H1 (cell line): ENCODE measurements around the gene NFAM1. TPM values are rescaled to one million over a fixed set of nuclear protein-coding genes. Genes with fewer than 3 reads are reported as not detected.

Source experiments
- CTCF ChIA-PET: fragments of 300-600 bp; sonication (Branson Sonifier 250); formaldehyde crosslinking; loops from one replicate; lab custom pipeline; 2021; ENCODE audit not compliant: partially characterized antibody; lab: Charles Lee
- POLR2A ChIA-PET: fragments of 300-600 bp; sonication (Branson Sonifier 250); formaldehyde crosslinking; loops from one replicate; lab custom pipeline; 2021; ENCODE audit warnings: inconsistent platforms; ENCODE audit not compliant: partially characterized antibody; lab: Charles Lee
- DNase-seq, 2 experiments: peaks; one replicate each; pipeline versions ENCODE4 v3.0.0 to v3.0.0-alpha.2; 2010 to 2022; ENCODE audit warnings: low spot score in 2 of 2, low read depth in 1 of 2, mixed read lengths in 1 of 2
- FAIRE-seq: peaks from 2 replicates; lab custom pipeline; 2011; peaks lifted over from hg19 to GRCh38; lab: Jason Lieb, UNC
- H2AFZ ChIP-seq: 2 replicates; pipeline ENCODE4 v1.8.1; 2012; ENCODE audit warnings: low read length, inconsistent platforms
- H2AK5ac ChIP-seq: 2 replicates; pipeline ENCODE4 v1.6.1; 2013; ENCODE audit warnings: low read depth, low read length
- H2BK120ac ChIP-seq: replicated peaks from 2 replicates; pipeline ENCODE3; 2013; ENCODE audit warnings: low read depth, low read length, inconsistent platforms
- H2BK12ac ChIP-seq: 2 replicates; pipeline ENCODE4 v1.6.1; 2013; ENCODE audit warnings: low read depth, low read length
- H2BK15ac ChIP-seq: 2 replicates; pipeline ENCODE4 v1.6.1; 2013; ENCODE audit warnings: low read length
- H2BK20ac ChIP-seq: 2 replicates; pipeline ENCODE4 v1.6.1; 2013; ENCODE audit warnings: low read length
- H2BK5ac ChIP-seq: 2 replicates; pipeline ENCODE4 v1.6.1; 2013; ENCODE audit warnings: low read depth, low read length
- H3K14ac ChIP-seq: 2 replicates; pipeline ENCODE4 v1.6.1; 2013; ENCODE audit warnings: inconsistent platforms; ENCODE audit not compliant: insufficient read length
- H3K18ac ChIP-seq: 2 replicates; pipeline ENCODE4 v1.6.1; 2013; ENCODE audit warnings: low read length; ENCODE audit errors: extremely low read depth
- H3K23ac ChIP-seq: 2 replicates; pipeline ENCODE4 v1.6.1; 2013; ENCODE audit warnings: inconsistent platforms; ENCODE audit not compliant: insufficient read length
- H3K23me2 ChIP-seq: 2 replicates; pipeline ENCODE4 v1.6.1; 2013; ENCODE audit warnings: low read depth, low read length
- H3K27ac ChIP-seq: 2 replicates; pipeline ENCODE4 v1.6.1; 2011; ENCODE audit warnings: low read depth, low read length, inconsistent platforms
- H3K27me3 ChIP-seq, 4 experiments: replicated peaks in 1 of 4; 1 replicate in 1 of 4; 2 replicates in 3 of 4; pipeline versions ENCODE4 v1.6.1 to v1.8.1; 2011 to 2013; ENCODE audit warnings: low read length in 3 of 4, mild to moderate bottlenecking in 3 of 4, inconsistent platforms in 2 of 4, mixed read lengths in 2 of 4, moderate library complexity in 1 of 4; ENCODE audit not compliant: control insufficient read depth in 3 of 4, insufficient read depth in 3 of 4; ENCODE audit errors: extremely low read depth in 1 of 4
- H3K36me3 ChIP-seq, 4 experiments: 2 replicates each; pipeline versions ENCODE4 v1.6.1 to v1.8.1; 2011 to 2013; ENCODE audit warnings: mild to moderate bottlenecking in 4 of 4, low read length in 3 of 4, moderate library complexity in 2 of 4, control low read depth in 1 of 4, inconsistent platforms in 1 of 4; ENCODE audit not compliant: insufficient read depth in 4 of 4, control insufficient read depth in 2 of 4
- H3K4ac ChIP-seq: replicated peaks from 2 replicates; pipeline ENCODE3; 2013; ENCODE audit warnings: low read length, low read depth, mixed read lengths, inconsistent platforms; ENCODE audit not compliant: insufficient read length
- H3K4me1 ChIP-seq, 4 experiments: replicated peaks in 1 of 4; 1 replicate in 1 of 4; 2 replicates in 3 of 4; pipeline versions ENCODE4 v1.6.1 to v1.8.1; 2011 to 2013; ENCODE audit warnings: low read length in 3 of 4, inconsistent platforms in 2 of 4, mixed read lengths in 1 of 4; ENCODE audit not compliant: insufficient read depth in 4 of 4, control insufficient read depth in 3 of 4
- H3K4me2 ChIP-seq, 2 experiments: 2 replicates each; pipeline versions ENCODE4 v1.6.1 to v1.8.1; 2011 to 2013; ENCODE audit warnings: low read depth in 2 of 2, low read length in 2 of 2, control low read depth in 1 of 2, inconsistent platforms in 1 of 2, mild to moderate bottlenecking in 1 of 2; ENCODE audit not compliant: insufficient read depth in 1 of 2
- H3K4me3 ChIP-seq, 4 experiments: fragments of 200-600, 300-600 bp in 1 of 4; sonication (generic), shearing (Covaris generic), sonication (Bioruptor Twin) in 1 of 4; 2 replicates each; pipeline versions ENCODE4 v1.5.1 to v1.8.1; 2011 to 2016; ENCODE audit warnings: low read length in 4 of 4, low read depth in 3 of 4, control low read depth in 2 of 4, inconsistent platforms in 2 of 4, mild to moderate bottlenecking in 2 of 4, mixed read lengths in 1 of 4, moderate library complexity in 1 of 4; ENCODE audit not compliant: insufficient read depth in 2 of 4; ENCODE audit errors: extremely low read depth in 1 of 4
- H3K56ac ChIP-seq: replicated peaks from 2 replicates; pipeline ENCODE3; 2013; ENCODE audit warnings: low read depth, mild to moderate bottlenecking, mixed read lengths, low read length, inconsistent platforms; ENCODE audit not compliant: insufficient read length
- H3K79me1 ChIP-seq: 2 replicates; pipeline ENCODE4 v1.6.1; 2013; ENCODE audit warnings: low read depth, low read length, control low read depth
- H3K79me2 ChIP-seq, 2 experiments: 2 replicates each; pipeline versions ENCODE4 v1.6.1 to v1.8.1; 2012 to 2013; ENCODE audit warnings: low read length in 2 of 2, mild to moderate bottlenecking in 2 of 2, inconsistent platforms in 1 of 2; ENCODE audit not compliant: insufficient read depth in 2 of 2, control insufficient read depth in 1 of 2
- H3K9ac ChIP-seq, 4 experiments: replicated peaks in 1 of 4; 1 replicate in 1 of 4; 2 replicates in 3 of 4; pipeline versions ENCODE4 v1.6.1 to v1.8.1; 2011 to 2013; ENCODE audit warnings: low read depth in 3 of 4, low read length in 3 of 4, control low read depth in 2 of 4, mild to moderate bottlenecking in 2 of 4, moderate library complexity in 2 of 4, inconsistent platforms in 1 of 4; ENCODE audit errors: extremely low read depth in 1 of 4
- H3K9me3 ChIP-seq, 2 experiments: 2 replicates each; pipeline versions ENCODE4 v1.6.1 to v1.8.1; 2012 to 2013; ENCODE audit warnings: mild to moderate bottlenecking in 2 of 2, moderate library complexity in 2 of 2, control low read depth in 1 of 2, inconsistent platforms in 1 of 2, low read depth in 1 of 2, low read length in 1 of 2, mixed read lengths in 1 of 2; ENCODE audit not compliant: insufficient read depth in 2 of 2
- H4K20me1 ChIP-seq, 2 experiments: replicated peaks in 1 of 2; 2 replicates each; pipeline versions ENCODE3 to v1.8.1; 2011 to 2013; ENCODE audit warnings: inconsistent platforms in 2 of 2, low read length in 2 of 2, mild to moderate bottlenecking in 1 of 2; ENCODE audit not compliant: insufficient read depth in 2 of 2, control insufficient read depth in 1 of 2
- H4K5ac ChIP-seq: 2 replicates; pipeline ENCODE4 v1.6.1; 2013; ENCODE audit warnings: low read length, low read depth, mixed read lengths, inconsistent platforms; ENCODE audit not compliant: insufficient read length
- H4K8ac ChIP-seq: 2 replicates; pipeline ENCODE4 v1.8.0; 2013; ENCODE audit warnings: mild to moderate bottlenecking, moderate library complexity, low read length, inconsistent platforms; ENCODE audit not compliant: insufficient read depth; ENCODE audit errors: extremely low read depth
- H4K91ac ChIP-seq: replicated peaks from 2 replicates; pipeline ENCODE3; 2013; ENCODE audit warnings: low read length, mixed read lengths, inconsistent platforms; ENCODE audit not compliant: insufficient read length
- E2F6 ChIP-seq: IDR thresholded peaks from 2 replicates; pipeline ENCODE4 v1.6.1; 2012; ENCODE audit warnings: inconsistent platforms
- JUN ChIP-seq: IDR thresholded peaks from 2 replicates; pipeline ENCODE4 v1.6.1; 2011; ENCODE audit warnings: low read depth, mild to moderate bottlenecking, improper control_type of control experiment, low read length
- KDM4A ChIP-seq: IDR thresholded peaks from one replicate; pipeline ENCODE4 v1.7.1; 2012; ENCODE audit warnings: low read depth, mild to moderate bottlenecking, moderate library complexity, low read length, inconsistent platforms; ENCODE audit not compliant: severe bottlenecking
- TAF7 ChIP-seq: optimal IDR thresholded peaks from 2 replicates; pipeline ENCODE3; 2011; ENCODE audit warnings: low read depth, mild to moderate bottlenecking, inconsistent platforms, low read length, moderate library complexity, borderline replicate concordance
- WGBS, 2 experiments: shearing (Covaris generic) in 1 of 2; methylation state at CpG; one replicate each; pipeline versions ENCODE4 v1.1.6 to v1.1.7; 2013 to 2015; ENCODE audit warnings: low lambda C conversion rate in 2 of 2, mixed read lengths in 2 of 2, inconsistent platforms in 1 of 2, low coverage in 1 of 2, missing lambda C conversion rate in 1 of 2; ENCODE audit not compliant: insufficient replicate concordance in 2 of 2, insufficient coverage in 1 of 2, insufficient read length in 1 of 2; ENCODE audit errors: extremely low coverage in 1 of 2, missing lambda C conversion rate in 1 of 2; 5-methylcytosine and 5-hydroxymethylcytosine counted together
- polyA plus RNA-seq, 7 experiments: library from polyadenylated mRNA; depleted of rRNA in 3 of 7; stranded (reverse) in 5 of 7; unstranded in 2 of 7; fragments of >200 nt in 5 of 7; fragments of 200-250 nt in 2 of 7; gene quantifications; 1 replicate in 5 of 7; 2 replicates in 1 of 7; 4 replicates in 1 of 7; pipeline versions ENCODE4 v1.2.1 to v1.2.3, GENCODE V29; 2011 to 2013; ENCODE audit warnings: missing spikeins in 2 of 7, mixed read lengths in 2 of 7
- total RNA-seq: library from RNA; stranded (reverse); fragmentation: NEBNext Ultra II Directional; extraction: Animal tissue kit (Norgen Biotek cat#: 25700); gene quantifications from 2 replicates; pipeline ENCODE4 v1.2.1, GENCODE V29; 2021

NFAM1 gene
- total and polyA plus RNA-seq, 2 of the 8 experiments (the other 6 are each of a cell fraction or from before 2014, with no cell fraction given): 0.62 to 0.73 TPM

GRCh38 chr22:42333544-42333943, 98.7 kb downstream of the NFAM1 start:
- H2AFZ ChIP-seq: no peak overlapping the region
- 91% methylated on average over 8 of the region's 8 CpGs; no CpG with 5 or more reads in 1 of the 2 experiments for WGBS, 2 experiments
- no peak overlapping the region for H3K4me3 ChIP-seq
- H3K9me3 ChIP-seq: no peaks in the 10 kb centered on the region
- no peak overlapping the region for H3K4me2 ChIP-seq
- H3K36me3 ChIP-seq: no peaks in the 10 kb centered on the region
- H3K23ac ChIP-seq: no peak overlapping the region
- no peak overlapping the region for H2BK20ac ChIP-seq
- H3K4me1 ChIP-seq: peaks cover 0 to 9% (median 3%) of the 10 kb centered on the region in 4 experiments; a peak in 5 of 7 replicates
- FAIRE-seq (no peak), DNase-seq (no peak)
- no peaks in the 10 kb centered on the region; a peak in 1 of 7 replicates for H3K27me3 ChIP-seq
- H4K5ac ChIP-seq: no peak overlapping the region
- no peak overlapping the region for H3K9ac ChIP-seq
- H3K79me2 ChIP-seq: peaks cover 0 to 7% of the 10 kb centered on the region in 2 experiments; a peak in 1 of 4 replicates
- no peak overlapping the region; the same call in 1 of the 2 replicates for H4K8ac ChIP-seq
- ChIA-PET CTCF (no interaction called here), POLR2A (no interaction called here)
- no peak overlapping the region for H2BK120ac ChIP-seq
- H3K4ac ChIP-seq: no peak overlapping the region
- H2AK5ac ChIP-seq: peak overlapping the region; percentile 75; the same call in 1 of the 2 replicates
- no peak overlapping the region for H3K18ac ChIP-seq
- no peak overlapping the region for H3K56ac ChIP-seq
- H4K91ac ChIP-seq: no peak overlapping the region
- no peak overlapping the region for H2BK12ac ChIP-seq
- no peak overlapping the region for H2BK5ac ChIP-seq
- no peak overlapping the region for H3K27ac ChIP-seq
- H3K23me2 ChIP-seq: peaks cover 2% of the 10 kb centered on the region; the same call in 1 of the 2 replicates
- H2BK15ac ChIP-seq: no peak overlapping the region
- H3K79me1 ChIP-seq: peaks cover 21% of the 10 kb centered on the region
- TF ChIP-seq JUN (no peak), TAF7 (no peak), KDM4A (no peak), E2F6 (no peak)
- TF ChIP-seq, all 59 proteins: peak for 0
- H4K20me1 ChIP-seq: peaks cover 9 to 22% of the 10 kb centered on the region in 2 experiments
- H3K14ac ChIP-seq: no peak overlapping the region
